H9 (cell line): ENCODE measurements around the gene PHF21A. TPM values are rescaled to one million over a fixed set of nuclear protein-coding genes. Genes with fewer than 3 reads are reported as not detected.

ENCODE experiments used
- DNase-seq: peaks from one replicate; pipeline ENCODE4 v3.0.0-alpha.2; 2017
- H2AFZ ChIP-seq: one replicate; pipeline ENCODE4 v1.6.1; 2013; ENCODE audit warnings: mild to moderate bottlenecking, low read length, control low read depth, moderate library complexity
- H2AK5ac ChIP-seq: 2 replicates; pipeline ENCODE4 v1.6.1; 2013; ENCODE audit warnings: low read length, control low read depth, mixed read lengths; ENCODE audit not compliant: insufficient read length
- H2BK120ac ChIP-seq: one replicate; pipeline ENCODE4 v1.6.1; 2013; ENCODE audit warnings: low read depth, mild to moderate bottlenecking, low read length, control low read depth, inconsistent platforms; ENCODE audit not compliant: poor library complexity, severe bottlenecking
- H2BK12ac ChIP-seq: 2 replicates; pipeline ENCODE4 v1.6.1; 2013; ENCODE audit warnings: low read length, control low read depth, mixed read lengths, low read depth; ENCODE audit not compliant: insufficient read length
- H2BK15ac ChIP-seq: 2 replicates; pipeline ENCODE4 v1.6.1; 2013; ENCODE audit warnings: low read depth, low read length, control low read depth
- H2BK20ac ChIP-seq: one replicate; pipeline ENCODE4 v1.6.1; 2013; ENCODE audit warnings: low read depth, mild to moderate bottlenecking, low read length, control low read depth, inconsistent platforms; ENCODE audit not compliant: poor library complexity, severe bottlenecking
- H2BK5ac ChIP-seq: 2 replicates; pipeline ENCODE4 v1.6.1; 2013; ENCODE audit warnings: low read length, control low read depth, mixed read lengths; ENCODE audit not compliant: insufficient read length
- H3K14ac ChIP-seq: 2 replicates; pipeline ENCODE4 v1.6.1; 2013; ENCODE audit warnings: low read length, control low read depth; ENCODE audit not compliant: insufficient read depth
- H3K18ac ChIP-seq: 2 replicates; pipeline ENCODE4 v1.6.1; 2013; ENCODE audit warnings: low read depth, mild to moderate bottlenecking, mixed read lengths, low read length, control low read depth; ENCODE audit not compliant: insufficient read length
- H3K23ac ChIP-seq: 2 replicates; pipeline ENCODE4 v1.6.1; 2013; ENCODE audit warnings: low read length, control low read depth, mixed read lengths, low read depth; ENCODE audit not compliant: insufficient read length
- H3K23me2 ChIP-seq: 2 replicates; pipeline ENCODE4 v1.6.1; 2013; ENCODE audit warnings: low read depth, mild to moderate bottlenecking, mixed read lengths, low read length, control low read depth; ENCODE audit not compliant: insufficient read length, poor library complexity, severe bottlenecking
- H3K27ac ChIP-seq: 2 replicates; pipeline ENCODE4 v1.5.1; 2013; ENCODE audit warnings: low read length, control low read depth, mixed read lengths, low read depth; ENCODE audit not compliant: insufficient read length
- H3K27me3 ChIP-seq: 2 replicates; pipeline ENCODE4 v1.6.1; 2013; ENCODE audit warnings: low read length, control low read depth, inconsistent platforms; ENCODE audit not compliant: insufficient read depth
- H3K4ac ChIP-seq: 2 replicates; pipeline ENCODE4 v1.6.1; 2013; ENCODE audit warnings: low read depth, mild to moderate bottlenecking, control low read depth, inconsistent platforms, low read length, moderate library complexity
- H3K4me1 ChIP-seq: 2 replicates; pipeline ENCODE4 v1.6.1; 2013; ENCODE audit warnings: low read length, control low read depth, inconsistent platforms; ENCODE audit not compliant: insufficient read depth
- H3K4me2 ChIP-seq: 2 replicates; pipeline ENCODE4 v1.6.1; 2013; ENCODE audit warnings: low read length, control low read depth, mixed read lengths; ENCODE audit not compliant: insufficient read length, insufficient read depth
- H3K56ac ChIP-seq: 2 replicates; pipeline ENCODE4 v1.6.1; 2013; ENCODE audit warnings: low read depth, mild to moderate bottlenecking, mixed read lengths, low read length, control low read depth; ENCODE audit not compliant: insufficient read length
- H3K79me1 ChIP-seq: 2 replicates; pipeline ENCODE4 v1.6.1; 2013; ENCODE audit warnings: low read depth, mild to moderate bottlenecking, moderate library complexity, low read length, control low read depth, inconsistent platforms; ENCODE audit not compliant: insufficient read depth, poor library complexity, severe bottlenecking
- H3K79me2 ChIP-seq: 2 replicates; pipeline ENCODE4 v1.6.1; 2013; ENCODE audit warnings: low read length, control low read depth, inconsistent platforms; ENCODE audit not compliant: insufficient read depth
- H3K9ac ChIP-seq: 2 replicates; pipeline ENCODE4 v1.6.1; 2013; ENCODE audit warnings: low read length, control low read depth, mixed read lengths; ENCODE audit not compliant: insufficient read length; ENCODE audit errors: extremely low read depth
- H3K9me3 ChIP-seq: one replicate; pipeline ENCODE4 v1.6.1; 2013; ENCODE audit warnings: low read depth, low read length, inconsistent platforms; ENCODE audit not compliant: control insufficient read depth
- H3T11ph ChIP-seq: one replicate; pipeline ENCODE4 v1.6.1; 2013; ENCODE audit warnings: mild to moderate bottlenecking, low read length, control low read depth, inconsistent platforms
- H4K20me1 ChIP-seq: one replicate; pipeline ENCODE4 v1.6.1; 2013; ENCODE audit not compliant: control insufficient read depth, insufficient read length, insufficient read depth
- H4K5ac ChIP-seq: 2 replicates; pipeline ENCODE4 v1.6.1; 2013; ENCODE audit warnings: low read depth, mild to moderate bottlenecking, mixed read lengths, low read length, control low read depth; ENCODE audit not compliant: insufficient read length
- H4K8ac ChIP-seq: replicated peaks from 2 replicates; pipeline ENCODE4 v1.6.1; 2013; ENCODE audit warnings: low read length, control low read depth, mixed read lengths, low read depth; ENCODE audit not compliant: insufficient read length
- H4K91ac ChIP-seq: 2 replicates; pipeline ENCODE4 v1.6.1; 2013; ENCODE audit warnings: low read depth, mild to moderate bottlenecking, moderate library complexity, mixed read lengths, low read length, control low read depth; ENCODE audit not compliant: insufficient read length
- H3K27ac Mint-ChIP-seq, 3 experiments: 2 replicates in 2 of 3; 3 replicates in 1 of 3; pipeline ENCODE4 v1.8.0; 2020 to 2021; ENCODE audit warnings: mixed read lengths in 3 of 3, mild to moderate bottlenecking in 1 of 3, moderate library complexity in 1 of 3
- H3K27me3 Mint-ChIP-seq: 2 replicates; pipeline ENCODE4 v1.8.0; 2021; ENCODE audit warnings: low read depth, mild to moderate bottlenecking, moderate library complexity, mixed read lengths
- H3K36me3 Mint-ChIP-seq, 3 experiments: 2 replicates in 2 of 3; 3 replicates in 1 of 3; pipeline ENCODE4 v1.8.0; 2020 to 2021; ENCODE audit warnings: low read depth in 3 of 3, mixed read lengths in 3 of 3; ENCODE audit not compliant: insufficient read depth in 1 of 3
- H3K4me1 Mint-ChIP-seq, 2 experiments: 2 replicates each; pipeline ENCODE4 v1.8.0; 2020; ENCODE audit warnings: mixed read lengths in 2 of 2
- H3K4me3 Mint-ChIP-seq, 2 experiments: 2 replicates in 1 of 2; 3 replicates in 1 of 2; pipeline ENCODE4 v1.8.0; 2020 to 2021; ENCODE audit warnings: mild to moderate bottlenecking in 2 of 2, mixed read lengths in 2 of 2, moderate library complexity in 1 of 2
- H3K9me3 Mint-ChIP-seq, 2 experiments: 2 replicates in 1 of 2; 3 replicates in 1 of 2; pipeline ENCODE4 v1.8.0; 2020; ENCODE audit warnings: mild to moderate bottlenecking in 2 of 2, mixed read lengths in 2 of 2, moderate library complexity in 1 of 2
- CTCF ChIP-seq: fragments of 200-600 bp; sonication (generic); conservative IDR thresholded peaks from 3 replicates; pipeline ENCODE4 v1.8.0; 2021; ENCODE audit warnings: antibody characterized with exemption, mild to moderate bottlenecking
- WGBS: extraction: QIAGEN DNeasy Blood & Tissue Kit; methylation state at CpG from one replicate; pipeline ENCODE4 v1.1.7; 2013; ENCODE audit warnings: missing lambda C conversion rate, low lambda C conversion rate, mixed read lengths; ENCODE audit not compliant: insufficient read length; ENCODE audit errors: extremely low coverage; 5-methylcytosine and 5-hydroxymethylcytosine counted together
- total RNA-seq: library from RNA; stranded (reverse); gene quantifications from 2 replicates; pipeline ENCODE4 v1.2.1, GENCODE V29; 2021

The PHF21A gene
- total RNA-seq, 1 experiment from 2014 or later, result 33.8 TPM

GRCh38 chr11:46003572-46003971, 117.7 kb downstream of the PHF21A start:
- Histone ChIP-seq H3T11ph (no peak overlapping the region), H2AK5ac (no peak overlapping the region), H3K4me2 (no peak overlapping the region), H4K5ac (no peak overlapping the region), H2BK5ac (no peak overlapping the region), H3K56ac (no peak overlapping the region), H3K27ac (peak overlapping the region; percentile 64), H2BK20ac (no peak overlapping the region), H3K14ac (no peak overlapping the region), H3K9me3 (no peaks in the 10 kb centered on the region), H3K27me3 (no peaks in the 10 kb centered on the region), H3K18ac (no peak overlapping the region), H3K9ac (no peak overlapping the region), H3K23me2 (no peaks in the 10 kb centered on the region), H4K8ac (no peak overlapping the region), H2BK120ac (no peak overlapping the region), H3K79me2 (peaks cover 2% of the 10 kb centered on the region; the same call in 1 of the 2 replicates), H4K91ac (no peak overlapping the region), H2AFZ (no peak overlapping the region), H2BK15ac (no peak overlapping the region), H3K4ac (no peak overlapping the region), H3K23ac (no peak overlapping the region), H4K20me1 (no peaks in the 10 kb centered on the region), H3K4me1 (peaks cover 2% of the 10 kb centered on the region; the same call in 1 of the 2 replicates), H2BK12ac (no peak overlapping the region), H3K79me1 (no peaks in the 10 kb centered on the region)
- H3K27me3 Mint-ChIP-seq, result no peaks in the 10 kb centered on the region
- no peak for DNase-seq
- no peaks in the 10 kb centered on the region for H3K9me3 Mint-ChIP-seq
- no peak for TF ChIP-seq CTCF
- WGBS, result no CpG with 5 or more reads among the region's 2 CpGs
- peaks cover 56 to 69% of the 10 kb centered on the region in 2 experiments for H3K4me1 Mint-ChIP-seq
- peak overlapping the region in 2 of 3 experiments; percentile 52 to 98; a peak in 4 of 7 replicates for H3K27ac Mint-ChIP-seq
- no peak overlapping the region for H3K4me3 Mint-ChIP-seq
- no peaks in the 10 kb centered on the region for H3K36me3 Mint-ChIP-seq
